NT2/D1 (cell line): ENCODE data around the gene NLGN4X.
A peak's percentile ranks its signal among the peaks of the same experiment; 100 is the strongest.
"Not testable (repeated sequence)": the region's sequence is repeated elsewhere in the genome, so short reads cannot be mapped to it uniquely, and the experiment has no call there.

Source experiments
- DNase-seq: peaks from one replicate; pipeline ENCODE4 v3.0.0-alpha.2; 2011; ENCODE audit warnings: low read depth, low spot score
- H3K27me3 ChIP-seq: 2 replicates; pipeline ENCODE4 v1.6.0; 2011; ENCODE audit warnings: mild to moderate bottlenecking; ENCODE audit not compliant: insufficient read length, insufficient read depth
- H3K36me3 ChIP-seq: 2 replicates; pipeline ENCODE4 v1.6.1; 2011; ENCODE audit warnings: mild to moderate bottlenecking, low read length, mixed read lengths; ENCODE audit not compliant: insufficient read depth, insufficient read length
- H3K4me1 ChIP-seq: 2 replicates; pipeline ENCODE4 v1.5.1; 2011; ENCODE audit not compliant: insufficient read depth, insufficient read length
- H3K4me3 ChIP-seq: 2 replicates; pipeline ENCODE4 v1.5.1; 2011; ENCODE audit warnings: low read depth; ENCODE audit not compliant: insufficient read length
- H3K9ac ChIP-seq: 2 replicates; pipeline ENCODE4 v1.6.0; 2011; ENCODE audit warnings: low read depth; ENCODE audit not compliant: insufficient read length
- H3K9me3 ChIP-seq: 2 replicates; pipeline ENCODE4 v1.5.1; 2011; ENCODE audit warnings: mild to moderate bottlenecking, low read length; ENCODE audit not compliant: insufficient read depth
- SUZ12 ChIP-seq: IDR thresholded peaks from 2 replicates; pipeline ENCODE4 v1.6.1; 2011; ENCODE audit not compliant: insufficient read length, insufficient read depth; ENCODE audit errors: extremely low read depth
- YY1 ChIP-seq: IDR thresholded peaks from 2 replicates; pipeline ENCODE4 v1.6.1; 2011; ENCODE audit not compliant: insufficient read length, insufficient read depth
- ZNF274 ChIP-seq: IDR thresholded peaks from 2 replicates; pipeline ENCODE4 v1.6.1; 2011; ENCODE audit warnings: mild to moderate bottlenecking, low read depth, low read length

The NLGN4X gene

GRCh38 chrX:5916945-5917344 lies 311.7 kb downstream of the NLGN4X start:
- TF ChIP-seq YY1, result no peak
- Histone ChIP-seq H3K27me3 (no peaks in the 10 kb centered on the region), H3K36me3 (no peaks in the 10 kb centered on the region), H3K9ac (no peak overlapping the region), H3K4me1 (no peaks in the 10 kb centered on the region), H3K4me3 (no peak overlapping the region), H3K9me3 (peaks cover 6% of the 10 kb centered on the region; the same call in 1 of the 2 replicates)
- DNase-seq, result no peak

GRCh38 chrX:5915783-5916182 lies 312.9 kb downstream of the NLGN4X start:
- H3K27me3 ChIP-seq, result no peaks in the 10 kb centered on the region
- TF ChIP-seq SUZ12 (no peak), ZNF274 (no peak), YY1 (no peak)
- H3K4me3 ChIP-seq, result no peak overlapping the region
- H3K9me3 ChIP-seq, result peaks cover 10% of the 10 kb centered on the region; the same call in 1 of the 2 replicates
- no peak overlapping the region for H3K9ac ChIP-seq
- H3K36me3 ChIP-seq, result no peaks in the 10 kb centered on the region
- no peak for DNase-seq
- H3K4me1 ChIP-seq, result no peaks in the 10 kb centered on the region

- Histone ChIP-seq H3K4me3 (no peak overlapping the region), H3K9me3 (peaks cover 7% of the 10 kb centered on the region; the same call in 1 of the 2 replicates), H3K27me3 (no peaks in the 10 kb centered on the region), H3K36me3 (no peaks in the 10 kb centered on the region), H3K4me1 (no peaks in the 10 kb centered on the region), H3K9ac (no peak overlapping the region)
- no peak for TF ChIP-seq ZNF274
- no peak for TF ChIP-seq SUZ12
- TF ChIP-seq YY1, result no peak
- DNase-seq, result no peak
These were observed 321.5 kb downstream of the NLGN4X start for GRCh38 chrX:5907207-5907606.

- H3K27me3 ChIP-seq, DNase-seq, H3K4me1 ChIP-seq, H3K4me3 ChIP-seq, H3K9me3 ChIP-seq, H3K9ac ChIP-seq, H3K36me3 ChIP-seq: not testable (repeated sequence)
These were observed 325.0 kb downstream of the NLGN4X start for GRCh38 chrX:5903586-5904190.

GRCh38 chrX:5898463-5898862 lies 330.2 kb downstream of the NLGN4X start:
- TF ChIP-seq YY1, result no peak
- TF ChIP-seq ZNF274, result no peak
- no peak for TF ChIP-seq SUZ12
- Histone ChIP-seq H3K9ac (no peak overlapping the region), H3K36me3 (no peaks in the 10 kb centered on the region), H3K4me3 (no peak overlapping the region), H3K4me1 (no peaks in the 10 kb centered on the region), H3K9me3 (no peaks in the 10 kb centered on the region), H3K27me3 (no peaks in the 10 kb centered on the region)
- DNase-seq, result no peak

- no peaks in the 10 kb centered on the region for H3K9me3 ChIP-seq
- no peak for TF ChIP-seq YY1
- no peak for TF ChIP-seq ZNF274
- no peak for TF ChIP-seq SUZ12
- no peak overlapping the region for H3K9ac ChIP-seq
- DNase-seq, result no peak
- H3K27me3 ChIP-seq, result no peaks in the 10 kb centered on the region
- H3K4me3 ChIP-seq, result no peak overlapping the region
- H3K36me3 ChIP-seq, result no peaks in the 10 kb centered on the region
- no peaks in the 10 kb centered on the region for H3K4me1 ChIP-seq
These were observed 337.3 kb downstream of the NLGN4X start for GRCh38 chrX:5891378-5891777.

GRCh38 chrX:5876984-5877596 lies 351.6 kb downstream of the NLGN4X start:
- H3K36me3 ChIP-seq, result no peaks in the 10 kb centered on the region
- H3K27me3 ChIP-seq, result no peaks in the 10 kb centered on the region
- no peak overlapping the region for H3K4me3 ChIP-seq
- peak; percentile 20 for DNase-seq
- H3K9me3 ChIP-seq, result no peaks in the 10 kb centered on the region
- TF ChIP-seq YY1, result no peak
- TF ChIP-seq SUZ12, result no peak
- TF ChIP-seq ZNF274, result no peak
- H3K9ac ChIP-seq, result no peak overlapping the region
- no peaks in the 10 kb centered on the region for H3K4me1 ChIP-seq

GRCh38 chrX:5870238-5870637 lies 358.4 kb downstream of the NLGN4X start:
- Histone ChIP-seq H3K27me3 (no peaks in the 10 kb centered on the region), H3K4me1 (no peaks in the 10 kb centered on the region), H3K9ac (no peak overlapping the region), H3K36me3 (no peaks in the 10 kb centered on the region), H3K9me3 (no peaks in the 10 kb centered on the region), H3K4me3 (no peak overlapping the region)
- TF ChIP-seq YY1 (no peak), SUZ12 (no peak), ZNF274 (no peak)
- no peak for DNase-seq
